H9 (cell line): Measurements from ENCODE around the gene BEST3. TPM values are rescaled to one million over a fixed set of nuclear protein-coding genes. Genes with fewer than 3 reads are reported as not detected.

Experiments
- DNase-seq: peaks from one replicate; pipeline ENCODE4 v3.0.0-alpha.2; 2017
- H2AFZ ChIP-seq: one replicate; pipeline ENCODE4 v1.6.1; 2013; ENCODE audit warnings: mild to moderate bottlenecking, low read length, control low read depth, moderate library complexity
- H2AK5ac ChIP-seq: 2 replicates; pipeline ENCODE4 v1.6.1; 2013; ENCODE audit warnings: low read length, control low read depth, mixed read lengths; ENCODE audit not compliant: insufficient read length
- H2BK120ac ChIP-seq: one replicate; pipeline ENCODE4 v1.6.1; 2013; ENCODE audit warnings: low read depth, mild to moderate bottlenecking, low read length, control low read depth, inconsistent platforms; ENCODE audit not compliant: poor library complexity, severe bottlenecking
- H2BK12ac ChIP-seq: 2 replicates; pipeline ENCODE4 v1.6.1; 2013; ENCODE audit warnings: low read length, control low read depth, mixed read lengths, low read depth; ENCODE audit not compliant: insufficient read length
- H2BK15ac ChIP-seq: 2 replicates; pipeline ENCODE4 v1.6.1; 2013; ENCODE audit warnings: low read depth, low read length, control low read depth
- H2BK20ac ChIP-seq: one replicate; pipeline ENCODE4 v1.6.1; 2013; ENCODE audit warnings: low read depth, mild to moderate bottlenecking, low read length, control low read depth, inconsistent platforms; ENCODE audit not compliant: poor library complexity, severe bottlenecking
- H2BK5ac ChIP-seq: 2 replicates; pipeline ENCODE4 v1.6.1; 2013; ENCODE audit warnings: low read length, control low read depth, mixed read lengths; ENCODE audit not compliant: insufficient read length
- H3K14ac ChIP-seq: 2 replicates; pipeline ENCODE4 v1.6.1; 2013; ENCODE audit warnings: low read length, control low read depth; ENCODE audit not compliant: insufficient read depth
- H3K18ac ChIP-seq: 2 replicates; pipeline ENCODE4 v1.6.1; 2013; ENCODE audit warnings: low read depth, mild to moderate bottlenecking, mixed read lengths, low read length, control low read depth; ENCODE audit not compliant: insufficient read length
- H3K23ac ChIP-seq: 2 replicates; pipeline ENCODE4 v1.6.1; 2013; ENCODE audit warnings: low read length, control low read depth, mixed read lengths, low read depth; ENCODE audit not compliant: insufficient read length
- H3K23me2 ChIP-seq: 2 replicates; pipeline ENCODE4 v1.6.1; 2013; ENCODE audit warnings: low read depth, mild to moderate bottlenecking, mixed read lengths, low read length, control low read depth; ENCODE audit not compliant: insufficient read length, poor library complexity, severe bottlenecking
- H3K27ac ChIP-seq: 2 replicates; pipeline ENCODE4 v1.5.1; 2013; ENCODE audit warnings: low read length, control low read depth, mixed read lengths, low read depth; ENCODE audit not compliant: insufficient read length
- H3K27me3 ChIP-seq: 2 replicates; pipeline ENCODE4 v1.6.1; 2013; ENCODE audit warnings: low read length, control low read depth, inconsistent platforms; ENCODE audit not compliant: insufficient read depth
- H3K4ac ChIP-seq: 2 replicates; pipeline ENCODE4 v1.6.1; 2013; ENCODE audit warnings: low read depth, mild to moderate bottlenecking, control low read depth, inconsistent platforms, low read length, moderate library complexity
- H3K4me1 ChIP-seq: 2 replicates; pipeline ENCODE4 v1.6.1; 2013; ENCODE audit warnings: low read length, control low read depth, inconsistent platforms; ENCODE audit not compliant: insufficient read depth
- H3K4me2 ChIP-seq: 2 replicates; pipeline ENCODE4 v1.6.1; 2013; ENCODE audit warnings: low read length, control low read depth, mixed read lengths; ENCODE audit not compliant: insufficient read length, insufficient read depth
- H3K56ac ChIP-seq: 2 replicates; pipeline ENCODE4 v1.6.1; 2013; ENCODE audit warnings: low read depth, mild to moderate bottlenecking, mixed read lengths, low read length, control low read depth; ENCODE audit not compliant: insufficient read length
- H3K79me1 ChIP-seq: 2 replicates; pipeline ENCODE4 v1.6.1; 2013; ENCODE audit warnings: low read depth, mild to moderate bottlenecking, moderate library complexity, low read length, control low read depth, inconsistent platforms; ENCODE audit not compliant: insufficient read depth, poor library complexity, severe bottlenecking
- H3K79me2 ChIP-seq: 2 replicates; pipeline ENCODE4 v1.6.1; 2013; ENCODE audit warnings: low read length, control low read depth, inconsistent platforms; ENCODE audit not compliant: insufficient read depth
- H3K9ac ChIP-seq: 2 replicates; pipeline ENCODE4 v1.6.1; 2013; ENCODE audit warnings: low read length, control low read depth, mixed read lengths; ENCODE audit not compliant: insufficient read length; ENCODE audit errors: extremely low read depth
- H3K9me3 ChIP-seq: one replicate; pipeline ENCODE4 v1.6.1; 2013; ENCODE audit warnings: low read depth, low read length, inconsistent platforms; ENCODE audit not compliant: control insufficient read depth
- H3T11ph ChIP-seq: one replicate; pipeline ENCODE4 v1.6.1; 2013; ENCODE audit warnings: mild to moderate bottlenecking, low read length, control low read depth, inconsistent platforms
- H4K20me1 ChIP-seq: one replicate; pipeline ENCODE4 v1.6.1; 2013; ENCODE audit not compliant: control insufficient read depth, insufficient read length, insufficient read depth
- H4K5ac ChIP-seq: 2 replicates; pipeline ENCODE4 v1.6.1; 2013; ENCODE audit warnings: low read depth, mild to moderate bottlenecking, mixed read lengths, low read length, control low read depth; ENCODE audit not compliant: insufficient read length
- H4K8ac ChIP-seq: replicated peaks from 2 replicates; pipeline ENCODE4 v1.6.1; 2013; ENCODE audit warnings: low read length, control low read depth, mixed read lengths, low read depth; ENCODE audit not compliant: insufficient read length
- H4K91ac ChIP-seq: 2 replicates; pipeline ENCODE4 v1.6.1; 2013; ENCODE audit warnings: low read depth, mild to moderate bottlenecking, moderate library complexity, mixed read lengths, low read length, control low read depth; ENCODE audit not compliant: insufficient read length
- H3K27ac Mint-ChIP-seq, 3 experiments: 2 replicates in 2 of 3; 3 replicates in 1 of 3; pipeline ENCODE4 v1.8.0; 2020 to 2021; ENCODE audit warnings: mixed read lengths in 3 of 3, mild to moderate bottlenecking in 1 of 3, moderate library complexity in 1 of 3
- H3K27me3 Mint-ChIP-seq: 2 replicates; pipeline ENCODE4 v1.8.0; 2021; ENCODE audit warnings: low read depth, mild to moderate bottlenecking, moderate library complexity, mixed read lengths
- H3K36me3 Mint-ChIP-seq, 3 experiments: 2 replicates in 2 of 3; 3 replicates in 1 of 3; pipeline ENCODE4 v1.8.0; 2020 to 2021; ENCODE audit warnings: low read depth in 3 of 3, mixed read lengths in 3 of 3; ENCODE audit not compliant: insufficient read depth in 1 of 3
- H3K4me1 Mint-ChIP-seq, 2 experiments: 2 replicates each; pipeline ENCODE4 v1.8.0; 2020; ENCODE audit warnings: mixed read lengths in 2 of 2
- H3K4me3 Mint-ChIP-seq, 2 experiments: 2 replicates in 1 of 2; 3 replicates in 1 of 2; pipeline ENCODE4 v1.8.0; 2020 to 2021; ENCODE audit warnings: mild to moderate bottlenecking in 2 of 2, mixed read lengths in 2 of 2, moderate library complexity in 1 of 2
- H3K9me3 Mint-ChIP-seq, 2 experiments: 2 replicates in 1 of 2; 3 replicates in 1 of 2; pipeline ENCODE4 v1.8.0; 2020; ENCODE audit warnings: mild to moderate bottlenecking in 2 of 2, mixed read lengths in 2 of 2, moderate library complexity in 1 of 2
- WGBS: extraction: QIAGEN DNeasy Blood & Tissue Kit; methylation state at CpG from one replicate; pipeline ENCODE4 v1.1.7; 2013; ENCODE audit warnings: missing lambda C conversion rate, low lambda C conversion rate, mixed read lengths; ENCODE audit not compliant: insufficient read length; ENCODE audit errors: extremely low coverage; 5-methylcytosine and 5-hydroxymethylcytosine counted together
- total RNA-seq: library from RNA; stranded (reverse); gene quantifications from 2 replicates; pipeline ENCODE4 v1.2.1, GENCODE V29; 2021
- TF ChIP-seq, protein P1 (sequence below): fragments of 200-600 bp; sonication (generic); conservative IDR thresholded peaks from 3 replicates; pipeline ENCODE4 v1.8.0; 2021; ENCODE audit warnings: antibody characterized with exemption, mild to moderate bottlenecking

BEST3 gene
- total RNA-seq, 1 experiment from 2014 or later = 0.42 TPM

DNA sequence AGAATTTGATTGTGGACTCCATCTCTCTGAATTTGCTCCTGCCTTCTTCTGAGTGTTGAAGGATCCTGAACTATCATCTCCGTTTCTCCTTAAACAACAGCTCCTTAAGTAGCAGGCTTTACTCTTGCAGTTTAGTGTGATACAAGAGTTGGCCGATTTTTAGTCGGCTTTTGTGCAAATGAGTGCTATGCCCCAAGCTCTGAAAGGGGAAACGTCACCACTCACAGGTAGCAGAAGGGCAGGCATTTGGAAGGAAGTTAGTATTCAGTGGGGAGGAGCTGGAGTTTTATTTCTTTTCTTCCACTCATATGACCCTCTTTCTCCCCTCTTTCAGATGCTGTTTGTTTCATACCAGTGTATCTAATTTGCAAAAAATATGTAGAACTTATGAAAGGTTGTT is 51.9 kb downstream of the BEST3 start:
- Histone ChIP-seq H4K20me1 (no peaks in the 10 kb centered on the region), H3T11ph (no peak overlapping the region), H3K27me3 (no peaks in the 10 kb centered on the region), H3K4me2 (no peak overlapping the region), H3K23me2 (no peaks in the 10 kb centered on the region), H2BK12ac (no peak overlapping the region), H2AFZ (no peak overlapping the region), H3K14ac (no peak overlapping the region), H2AK5ac (no peak overlapping the region), H2BK5ac (no peak overlapping the region), H2BK20ac (no peak overlapping the region), H3K79me2 (no peaks in the 10 kb centered on the region), H3K79me1 (no peaks in the 10 kb centered on the region), H4K5ac (no peak overlapping the region), H3K56ac (no peak overlapping the region), H3K4ac (no peak overlapping the region), H4K8ac (no peak overlapping the region), H4K91ac (no peak overlapping the region), H3K9ac (no peak overlapping the region), H2BK120ac (no peak overlapping the region), H3K9me3 (no peaks in the 10 kb centered on the region), H3K4me1 (no peaks in the 10 kb centered on the region), H3K27ac (no peak overlapping the region), H2BK15ac (no peak overlapping the region), H3K23ac (no peak overlapping the region), H3K18ac (no peak overlapping the region)
- TF ChIP-seq, protein P1, sequence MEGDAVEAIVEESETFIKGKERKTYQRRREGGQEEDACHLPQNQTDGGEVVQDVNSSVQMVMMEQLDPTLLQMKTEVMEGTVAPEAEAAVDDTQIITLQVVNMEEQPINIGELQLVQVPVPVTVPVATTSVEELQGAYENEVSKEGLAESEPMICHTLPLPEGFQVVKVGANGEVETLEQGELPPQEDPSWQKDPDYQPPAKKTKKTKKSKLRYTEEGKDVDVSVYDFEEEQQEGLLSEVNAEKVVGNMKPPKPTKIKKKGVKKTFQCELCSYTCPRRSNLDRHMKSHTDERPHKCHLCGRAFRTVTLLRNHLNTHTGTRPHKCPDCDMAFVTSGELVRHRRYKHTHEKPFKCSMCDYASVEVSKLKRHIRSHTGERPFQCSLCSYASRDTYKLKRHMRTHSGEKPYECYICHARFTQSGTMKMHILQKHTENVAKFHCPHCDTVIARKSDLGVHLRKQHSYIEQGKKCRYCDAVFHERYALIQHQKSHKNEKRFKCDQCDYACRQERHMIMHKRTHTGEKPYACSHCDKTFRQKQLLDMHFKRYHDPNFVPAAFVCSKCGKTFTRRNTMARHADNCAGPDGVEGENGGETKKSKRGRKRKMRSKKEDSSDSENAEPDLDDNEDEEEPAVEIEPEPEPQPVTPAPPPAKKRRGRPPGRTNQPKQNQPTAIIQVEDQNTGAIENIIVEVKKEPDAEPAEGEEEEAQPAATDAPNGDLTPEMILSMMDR = no peak
- Mint-ChIP-seq H3K36me3 (no peaks in the 10 kb centered on the region), H3K9me3 (no peaks in the 10 kb centered on the region), H3K4me3 (no peak overlapping the region), H3K4me1 (no peaks in the 10 kb centered on the region), H3K27me3 (no peaks in the 10 kb centered on the region; the same call in 1 of the 2 replicates), H3K27ac (no peak overlapping the region)
- DNase-seq = no peak
- WGBS = no CpG with 5 or more reads among the region's 4 CpGs
